GM19452 (cell line): ENCODE results near the gene COQ8A.
"Not testable (repeated sequence)": the region's sequence is repeated elsewhere in the genome, so short reads cannot be mapped to it uniquely, and the experiment has no call there.

Source experiments
- ATAC-seq: cut with Tn5 transposase; IDR thresholded peaks from one replicate; pipeline ENCODE4 v1.9.1; 2021; ENCODE audit not compliant: unreplicated experiment

COQ8A gene

DNA sequence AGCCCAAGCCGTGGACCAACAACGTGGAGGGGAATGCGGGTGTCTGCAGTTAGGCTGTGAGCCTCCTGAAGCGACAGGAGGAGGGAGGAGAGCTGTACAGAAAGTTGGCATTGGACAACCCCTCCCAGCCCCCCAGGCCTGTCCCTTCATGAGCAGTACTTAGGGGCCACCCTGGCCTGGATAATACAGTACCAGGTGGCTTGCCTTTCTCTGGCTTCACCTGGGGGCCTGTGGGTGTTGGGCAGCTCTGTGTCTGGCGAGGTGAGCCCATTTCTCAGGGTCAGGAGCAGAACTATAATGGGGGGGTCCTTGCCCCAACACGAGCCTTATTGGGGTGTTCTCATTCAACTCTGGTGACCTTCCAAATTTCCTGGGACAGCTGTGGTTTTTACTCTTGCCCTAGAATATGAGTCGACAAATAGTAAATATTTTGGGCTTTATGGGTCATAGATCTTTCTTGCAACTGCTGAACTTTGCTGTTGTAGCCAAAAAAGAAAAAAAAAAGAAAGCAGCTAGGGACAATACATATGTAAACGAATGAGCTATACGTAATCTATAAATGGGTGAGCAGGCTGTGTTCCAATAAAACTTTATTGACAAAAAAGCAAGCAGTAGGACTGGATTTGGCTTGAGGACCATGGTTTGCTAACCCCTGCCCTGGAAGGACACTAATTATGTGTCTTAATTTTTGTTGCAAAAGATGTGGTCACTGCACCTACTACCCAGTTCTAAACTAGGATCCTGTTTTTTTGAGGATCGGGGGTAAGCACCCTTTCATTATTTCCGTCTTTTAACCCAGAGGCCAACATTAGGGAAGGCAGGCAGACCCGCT, 11.4 kb downstream of the COQ8A start:
- ATAC-seq, result no peak

DNA sequence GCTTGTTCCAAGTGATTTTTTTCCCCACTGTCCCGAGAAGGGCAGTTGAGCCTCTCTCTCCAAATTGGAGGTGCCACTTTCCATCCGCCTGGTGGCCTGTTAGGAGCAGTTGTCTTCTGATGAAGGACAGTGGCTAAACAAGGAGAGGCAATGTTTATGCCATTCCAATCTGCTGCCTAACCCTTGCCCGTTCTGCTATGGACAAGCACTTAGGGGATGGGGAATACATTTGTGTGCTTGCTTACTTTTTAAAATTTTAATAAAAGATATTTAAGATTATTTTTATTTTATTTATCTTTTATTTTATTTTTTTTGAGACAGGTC, 12.0 kb downstream of the COQ8A start:
- no peak for ATAC-seq

DNA sequence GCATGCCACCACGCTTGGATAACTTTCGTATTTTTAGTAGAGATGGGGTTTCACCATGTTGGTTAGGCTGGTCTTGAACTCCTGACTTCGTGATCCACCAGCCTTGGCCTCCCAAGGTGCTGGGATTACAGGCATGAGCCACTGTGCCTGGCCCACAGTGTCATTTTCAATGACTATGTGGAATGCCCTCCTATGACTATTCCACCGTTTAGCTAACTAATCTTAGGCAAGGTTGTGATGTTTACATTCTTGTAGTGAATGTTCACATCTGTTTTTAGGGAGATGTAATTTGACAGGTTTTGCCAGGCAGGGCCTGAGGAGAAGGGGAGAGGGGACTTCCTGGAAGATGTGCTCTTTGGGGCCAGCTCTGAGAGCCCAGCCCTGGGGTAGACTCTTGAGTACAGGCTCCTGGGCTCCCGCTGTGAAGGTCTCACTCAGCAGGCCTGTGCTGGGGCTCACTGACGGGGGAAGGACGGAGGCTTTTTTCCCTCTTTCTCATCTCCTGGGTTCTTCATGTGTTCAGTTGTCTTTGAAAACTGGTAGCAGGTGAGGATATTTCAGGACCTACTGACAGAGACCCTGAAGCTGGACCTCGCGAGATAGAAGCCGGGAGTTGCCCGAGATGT, 13.2 kb downstream of the COQ8A start:
- ATAC-seq, result no peak

DNA sequence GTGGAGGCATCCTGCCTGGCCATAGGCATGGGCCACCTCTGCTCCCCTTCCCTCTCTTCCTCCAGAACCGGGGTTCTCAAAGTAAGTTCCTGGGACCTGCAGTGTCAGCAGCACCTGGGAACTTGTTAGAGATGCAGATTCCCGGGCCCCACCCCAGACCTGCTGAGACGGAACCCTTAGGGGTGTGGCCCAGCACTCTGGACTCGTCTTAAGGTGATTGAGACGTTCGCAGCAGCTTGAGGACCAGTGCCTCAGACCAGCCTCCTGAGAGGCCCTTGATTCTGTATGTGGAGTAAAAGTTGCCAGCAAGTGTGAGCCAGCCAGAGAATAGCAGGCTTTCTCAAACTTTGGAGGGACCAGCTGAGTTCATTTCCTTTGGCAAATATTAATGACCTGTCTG, 14.2 kb downstream of the COQ8A start:
- no peak for ATAC-seq

DNA sequence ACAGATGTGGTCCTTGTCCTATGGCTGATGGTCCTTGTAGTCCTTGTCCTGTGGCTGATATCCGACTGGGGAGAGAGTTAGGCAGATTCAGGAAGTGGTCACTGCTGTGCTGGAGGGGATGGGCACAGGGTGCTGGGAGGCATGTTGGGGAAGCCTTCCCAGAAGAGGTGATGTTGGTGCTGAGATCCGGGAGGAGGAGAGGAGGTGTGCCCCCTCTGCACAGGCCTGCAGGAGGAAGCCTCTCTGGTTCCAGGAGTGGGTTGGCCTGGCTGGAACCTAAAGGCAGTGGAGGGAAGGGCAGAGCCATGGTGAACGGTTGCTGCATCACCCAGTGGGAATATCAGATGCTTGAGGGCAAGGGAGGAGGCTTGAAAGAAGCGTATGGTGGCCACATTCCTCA, 14.7 kb downstream of the COQ8A start:
- no peak for ATAC-seq

DNA sequence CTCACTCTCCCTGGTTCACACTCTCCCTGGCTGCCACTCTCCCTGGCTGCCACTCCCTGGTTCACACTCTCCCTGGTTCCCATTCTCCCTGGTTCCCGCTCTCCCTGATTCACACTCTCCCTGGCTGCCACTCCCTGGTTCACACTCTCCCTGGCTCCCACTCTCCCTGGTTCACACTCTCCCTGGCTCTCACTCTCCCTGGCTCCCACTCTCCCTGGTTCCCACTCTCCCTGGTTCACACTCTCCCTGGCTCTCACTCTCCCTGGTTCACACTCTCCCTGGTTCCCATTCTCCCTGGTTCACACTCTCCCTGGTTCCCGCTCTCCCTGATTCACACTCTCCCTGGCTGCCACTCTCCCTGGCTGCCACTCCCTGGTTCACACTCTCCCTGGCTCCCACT, 15.8 kb downstream of the COQ8A start:
- not testable (repeated sequence) for ATAC-seq

DNA sequence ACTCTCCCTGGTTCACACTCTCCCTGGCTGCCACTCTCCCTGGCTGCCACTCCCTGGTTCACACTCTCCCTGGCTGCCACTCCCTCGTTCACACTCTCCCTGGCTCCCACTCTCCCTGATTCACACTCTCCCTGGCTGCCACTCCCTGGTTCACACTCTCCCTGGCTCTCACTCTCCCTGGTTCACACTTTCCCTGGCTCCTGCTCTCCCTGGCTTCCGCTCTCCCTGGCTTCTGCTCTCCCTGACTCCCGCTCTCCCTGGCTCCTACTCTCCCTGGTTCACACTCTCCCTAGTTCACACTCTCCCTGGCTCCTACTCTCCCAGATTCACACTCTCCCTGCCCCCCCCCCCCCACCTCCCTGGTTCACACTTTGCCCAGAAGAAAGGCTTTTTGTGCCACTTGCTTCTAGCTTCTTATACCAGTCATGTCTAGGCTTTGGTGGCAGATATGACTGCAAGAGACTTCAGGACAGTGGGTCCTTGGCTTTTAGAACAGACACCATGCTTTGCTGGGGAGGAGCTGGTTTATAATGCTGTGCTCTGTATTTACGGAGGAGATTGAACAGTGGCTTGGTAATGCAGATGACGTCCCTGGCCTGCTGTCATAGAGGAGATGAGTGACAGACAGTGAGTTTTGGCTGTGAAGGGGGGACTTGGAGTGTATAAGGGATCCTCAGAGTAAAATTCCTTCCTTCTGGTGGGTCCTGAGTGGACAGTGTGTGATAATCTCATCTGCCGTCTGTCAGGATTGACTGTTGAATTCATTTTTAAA, 17.0 kb downstream of the COQ8A start:
- ATAC-seq, result no peak

DNA sequence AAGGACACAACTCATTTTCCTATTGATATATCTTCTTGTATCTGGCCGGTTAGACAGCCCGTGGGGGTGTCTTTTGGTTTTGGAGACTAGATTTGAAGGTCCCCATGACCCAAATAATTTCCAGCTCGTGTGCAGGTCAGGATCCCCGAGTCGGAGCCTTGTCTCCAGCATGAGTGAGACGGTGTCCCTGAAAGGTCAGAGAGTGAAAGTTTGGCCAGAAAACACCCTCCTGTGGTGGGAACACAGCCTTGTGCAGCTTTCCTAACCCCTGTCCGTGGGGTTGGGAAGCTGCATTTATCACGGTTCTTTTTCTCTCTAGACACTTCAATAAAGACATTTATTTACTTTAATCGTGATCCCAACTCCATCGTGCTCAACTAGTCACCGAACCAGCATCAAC, 17.6 kb downstream of the COQ8A start:
- ATAC-seq, result no peak

DNA sequence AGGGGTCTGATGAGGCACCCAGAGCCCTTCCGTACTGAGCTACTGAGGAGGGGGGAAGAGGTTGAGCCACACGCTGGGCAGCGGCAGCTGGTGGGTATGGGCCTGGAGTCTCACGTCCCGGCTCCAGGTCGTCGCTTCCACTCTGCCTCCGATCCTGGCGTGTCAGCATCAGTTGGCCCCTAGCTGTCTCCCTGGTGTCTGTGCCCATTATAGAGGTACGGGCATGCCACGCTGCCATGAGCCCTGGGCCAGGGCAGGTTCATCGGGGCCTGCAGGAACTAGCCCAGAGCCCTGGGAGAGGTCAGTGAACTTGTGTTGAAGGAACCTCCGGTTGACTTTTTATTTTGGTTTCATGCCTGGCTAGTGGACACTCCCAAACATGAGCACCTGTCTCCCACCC, 18.2 kb downstream of the COQ8A start:
- no peak for ATAC-seq

DNA sequence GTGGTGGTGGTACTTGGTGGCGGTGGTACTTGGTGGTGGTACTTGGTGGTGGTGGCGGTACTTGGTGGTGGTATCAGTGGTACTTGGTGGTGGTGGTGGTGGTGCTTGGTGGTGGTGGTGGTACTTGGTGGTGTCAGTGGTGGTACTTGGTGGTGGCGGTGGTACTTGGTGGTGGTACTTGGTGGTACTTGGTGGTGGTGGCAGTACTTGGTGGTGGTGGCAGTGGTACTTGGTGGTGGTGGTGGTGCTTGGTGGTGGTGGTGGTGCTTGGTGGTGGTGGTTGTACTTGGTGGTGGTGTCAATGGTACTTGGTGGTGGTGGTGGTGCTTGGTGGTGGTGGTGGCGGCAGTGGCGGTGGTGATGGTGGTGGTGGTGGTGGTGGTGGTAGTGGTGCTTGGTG, 20.2 kb downstream of the COQ8A start:
- no peak for ATAC-seq

DNA sequence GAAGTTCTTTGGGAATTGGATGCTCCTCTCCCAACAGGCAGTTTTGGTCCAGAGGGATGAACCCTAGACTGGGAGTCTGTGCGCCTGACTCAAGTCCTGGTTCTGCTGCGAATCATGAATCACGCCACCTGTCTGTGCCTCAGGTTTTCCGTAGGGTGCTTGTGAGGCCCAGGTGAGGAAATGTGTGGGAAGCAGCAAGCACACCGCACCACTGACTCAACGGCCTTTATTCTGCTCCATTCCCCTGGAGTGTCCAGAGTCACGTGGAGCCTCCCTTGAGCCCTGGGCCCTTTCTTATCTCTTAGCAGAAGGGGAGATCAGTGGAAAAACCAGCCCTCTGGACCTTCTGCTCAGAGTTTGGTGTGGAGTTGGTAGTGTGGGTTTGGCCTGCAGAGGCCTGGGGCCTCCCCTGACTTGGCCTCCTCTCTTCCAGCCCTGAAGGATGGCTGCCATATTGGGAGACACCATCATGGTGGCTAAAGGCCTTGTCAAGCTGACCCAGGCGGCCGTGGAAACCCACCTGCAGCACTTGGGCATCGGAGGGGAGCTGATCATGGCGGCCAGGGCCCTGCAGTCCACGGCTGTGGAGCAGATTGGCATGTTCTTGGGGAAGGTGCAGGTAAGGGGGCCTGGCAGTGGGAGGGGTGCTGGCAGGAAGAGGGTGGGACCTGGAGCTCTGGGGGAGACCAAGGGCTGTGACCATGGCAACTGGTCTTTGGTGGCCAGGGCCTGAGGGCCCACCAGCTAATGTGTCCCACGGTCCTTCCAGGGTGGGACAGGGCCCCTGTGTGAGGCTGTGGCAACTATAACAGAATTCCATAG, 21.1 kb downstream of the COQ8A start:
- ATAC-seq, result no peak

DNA sequence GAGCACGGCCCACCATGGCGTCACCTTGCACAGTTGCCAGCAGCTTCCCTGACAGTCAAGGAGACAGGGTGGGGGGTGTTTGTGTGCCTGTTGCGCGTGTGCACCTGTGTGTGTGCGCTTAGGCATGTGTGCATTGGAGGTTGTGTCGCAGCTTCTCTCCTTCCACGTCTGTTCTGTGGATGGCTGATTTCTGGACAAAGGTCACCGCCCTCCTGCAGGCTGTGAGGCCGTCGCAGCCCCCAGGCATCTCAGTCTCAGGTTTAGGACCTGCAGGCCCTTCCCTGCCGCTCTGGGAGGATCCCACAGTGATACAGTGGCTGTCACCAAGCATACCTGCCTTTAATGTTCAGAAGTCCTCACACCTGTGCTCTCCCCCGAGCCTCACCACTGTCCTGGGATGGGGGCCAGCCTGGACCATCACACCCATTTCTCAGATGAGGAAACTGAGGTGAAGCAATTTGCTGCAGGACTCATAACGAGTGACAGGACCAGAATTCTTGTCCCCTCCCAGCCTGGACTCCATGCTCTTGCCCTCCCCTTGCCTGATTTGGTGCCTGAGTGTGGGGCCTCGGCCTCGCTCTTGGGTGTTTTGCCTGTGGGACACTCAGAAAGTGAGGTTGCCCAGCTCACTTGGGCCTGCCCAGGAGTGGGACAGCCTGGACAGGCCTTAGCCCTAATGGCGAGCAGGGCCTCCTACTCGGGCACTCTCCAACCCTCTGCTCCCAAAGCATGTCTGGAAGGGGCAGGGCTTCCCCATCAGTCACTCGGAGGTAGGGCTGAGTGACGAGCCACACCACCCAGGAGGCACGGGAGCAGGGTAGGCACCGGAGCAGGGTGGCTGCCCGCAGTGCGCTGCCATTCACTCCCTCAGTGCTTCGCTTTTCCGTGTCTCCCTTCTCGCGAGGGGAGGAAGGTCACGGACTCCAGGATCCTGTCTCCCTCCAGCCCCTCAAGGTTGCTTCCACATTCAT, 22.6 kb downstream of the COQ8A start:
- no peak for ATAC-seq

DNA sequence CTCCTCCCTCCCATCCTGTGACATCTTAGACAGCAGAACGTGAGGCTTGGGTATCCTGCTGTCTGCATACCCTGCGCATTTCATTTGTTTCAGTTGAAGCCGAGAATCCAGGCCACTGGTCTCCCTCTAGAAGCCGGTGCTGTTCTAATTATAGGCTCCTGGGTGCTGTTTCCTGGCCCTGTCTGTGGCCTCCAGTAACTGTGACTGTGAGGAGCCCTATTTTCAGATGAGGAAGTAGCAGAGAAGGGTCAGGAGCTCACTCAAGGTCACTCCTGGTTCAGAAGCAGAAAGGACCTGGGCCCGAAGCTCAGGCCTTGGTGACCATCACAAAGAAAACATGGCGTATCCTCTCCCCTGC, 24.0 kb downstream of the COQ8A start:
- no peak for ATAC-seq

DNA sequence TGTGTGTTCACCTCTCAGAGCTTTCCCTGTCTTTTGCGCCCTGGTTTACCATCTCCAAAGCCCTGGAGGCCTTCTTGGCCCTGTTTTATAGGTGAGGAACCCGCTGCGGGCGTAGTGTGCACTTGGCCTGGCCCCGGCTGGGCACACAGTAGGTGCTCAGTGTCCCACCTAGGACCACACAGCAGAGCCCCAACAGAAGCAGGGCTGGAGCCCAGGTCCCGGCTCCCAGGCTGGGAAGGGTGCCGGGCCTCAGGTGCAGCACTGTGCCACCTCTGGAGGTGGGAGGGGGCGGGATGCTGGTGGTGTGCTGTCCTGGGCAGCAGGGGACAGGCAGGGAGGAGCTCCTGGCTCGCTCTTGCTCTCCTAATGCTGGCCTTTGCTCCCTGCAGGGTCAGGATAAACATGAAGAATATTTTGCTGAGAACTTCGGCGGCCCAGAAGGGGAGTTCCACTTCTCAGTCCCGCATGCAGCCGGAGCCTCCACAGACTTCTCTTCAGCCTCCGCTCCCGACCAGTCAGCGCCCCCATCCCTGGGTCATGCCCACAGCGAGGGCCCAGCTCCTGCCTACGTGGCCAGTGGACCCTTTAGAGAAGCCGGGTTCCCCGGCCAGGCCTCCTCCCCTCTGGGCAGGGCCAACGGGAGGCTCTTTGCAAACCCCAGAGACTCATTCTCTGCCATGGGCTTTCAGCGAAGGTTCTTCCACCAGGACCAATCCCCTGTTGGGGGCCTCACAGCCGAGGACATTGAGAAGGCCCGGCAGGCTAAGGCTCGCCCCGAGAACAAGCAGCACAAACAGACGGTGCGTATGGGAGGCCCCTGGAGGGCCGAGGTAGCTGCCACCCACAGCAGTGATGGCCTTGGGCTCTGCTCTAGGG, 24.8 kb downstream of the COQ8A start:
- ATAC-seq, result no peak

DNA sequence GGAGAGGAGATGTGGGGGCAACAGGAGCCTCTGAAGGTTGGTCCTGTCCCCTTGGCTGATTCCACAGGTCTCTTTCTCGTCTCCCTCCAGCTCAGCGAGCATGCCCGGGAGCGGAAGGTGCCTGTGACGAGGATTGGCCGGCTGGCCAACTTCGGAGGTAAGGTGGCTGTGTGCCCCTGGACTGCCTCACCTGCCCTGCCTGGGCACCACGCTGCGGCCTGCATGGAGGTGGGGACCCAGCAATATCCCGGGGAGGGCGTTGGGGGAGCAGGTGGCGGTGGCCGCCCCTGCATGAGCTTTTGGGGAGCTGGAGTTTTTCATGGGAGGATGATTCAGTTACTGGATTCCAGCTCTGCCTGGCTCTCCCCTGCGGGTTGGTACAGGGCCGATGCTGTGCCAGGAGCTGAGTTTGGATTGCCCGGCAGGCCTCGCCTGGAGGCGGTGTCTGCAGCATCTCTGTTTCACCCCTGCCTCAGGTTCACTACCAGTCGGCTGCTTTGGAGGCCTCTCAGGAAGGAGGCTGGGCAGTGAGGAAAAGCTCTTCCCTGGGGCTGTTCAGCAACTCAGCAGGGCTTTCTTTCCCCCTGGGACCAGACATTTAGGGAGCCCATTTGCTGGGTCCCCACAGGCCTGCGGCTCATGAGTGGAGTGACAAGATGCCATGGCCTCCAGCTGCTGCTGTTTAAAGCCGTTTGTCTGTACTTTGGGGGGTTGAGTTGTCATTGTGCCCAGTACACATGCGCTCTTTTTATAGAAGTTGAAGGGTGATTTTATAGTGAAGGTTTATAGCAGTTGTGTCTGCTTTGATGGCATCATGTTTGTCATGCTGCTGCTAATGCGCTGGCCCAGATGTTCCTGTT, 25.7 kb downstream of the COQ8A start:
- no peak for ATAC-seq

DNA sequence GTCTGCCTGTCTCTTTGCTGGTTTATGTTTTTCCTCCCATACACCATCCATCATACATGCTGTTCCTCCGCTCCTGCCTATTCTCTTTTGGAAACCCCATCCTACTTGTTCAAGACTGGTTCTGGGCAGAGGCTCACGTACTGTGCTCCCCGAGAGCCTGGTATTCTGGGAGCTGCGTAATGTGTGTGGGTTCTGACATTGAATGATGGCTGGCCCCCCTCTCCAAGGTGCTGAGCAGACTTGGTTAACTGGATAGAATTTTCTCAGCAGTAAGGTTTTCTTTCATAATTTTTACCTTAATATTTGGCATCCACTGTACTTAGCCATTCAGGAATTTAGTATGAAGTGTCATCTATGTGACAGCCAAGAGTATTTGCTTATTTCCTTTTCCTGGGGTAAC, 26.6 kb downstream of the COQ8A start:
- no peak for ATAC-seq

DNA sequence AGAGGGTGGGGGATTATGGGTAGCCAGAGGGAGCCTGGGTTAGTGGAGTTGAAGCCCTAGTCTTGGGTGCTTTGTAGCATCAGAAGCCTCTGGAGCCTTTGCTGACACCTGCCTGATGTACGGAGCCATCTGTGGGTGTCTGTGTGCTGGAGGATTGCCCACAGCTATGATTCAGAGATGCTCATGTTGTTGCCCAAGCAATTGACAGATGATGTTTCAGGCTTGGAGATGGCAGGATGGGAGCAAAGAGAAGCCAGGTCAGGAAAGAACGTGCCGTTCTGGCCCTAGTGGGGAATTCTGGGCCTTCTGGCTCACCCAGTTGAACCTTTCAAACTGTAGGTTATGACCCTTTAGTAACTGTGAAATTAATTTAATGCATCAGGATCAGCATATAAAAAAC, 27.6 kb downstream of the COQ8A start:
- ATAC-seq, result no peak

DNA sequence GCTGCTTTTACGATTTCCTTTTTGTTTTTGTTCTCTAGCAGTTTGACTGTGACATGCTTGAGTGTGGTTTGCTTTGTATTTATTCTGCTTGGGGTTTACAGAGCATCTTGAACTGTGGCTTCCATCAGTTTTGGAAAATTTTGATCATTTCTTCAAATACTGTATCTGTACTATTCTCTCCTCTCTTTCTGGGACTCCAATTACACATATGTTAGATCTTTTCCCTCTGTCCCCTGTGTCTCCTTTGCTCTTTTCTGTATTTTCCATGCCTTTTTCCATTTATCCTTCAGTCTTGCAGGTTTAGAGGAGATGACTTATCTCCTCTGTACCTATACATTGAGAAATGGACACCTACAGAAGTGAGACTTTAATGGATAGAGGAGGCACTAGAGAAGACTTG, 31.7 kb downstream of the COQ8A start:
- ATAC-seq, result no peak
